Fibroblast of skin of right biceps (primary cell): ENCODE measurements around the gene MS4A15.
"Not testable (repeated sequence)": the region's sequence is repeated elsewhere in the genome, so short reads cannot be mapped to it uniquely, and the experiment has no call there.

Experiments
- DNase-seq: peaks from one replicate; pipeline ENCODE4 v3.0.0-alpha.2; 2013

MS4A15 gene

GRCh38 chr11:60757231-60757800, 649 bp downstream of the MS4A15 start:
- DNase-seq, result no peak

GRCh38 chr11:60758671-60759070, 2.0 kb downstream of the MS4A15 start:
- DNase-seq, result not testable (repeated sequence)

GRCh38 chr11:60759438-60760225, 3.0 kb downstream of the MS4A15 start:
- DNase-seq, result not testable (repeated sequence)

GRCh38 chr11:60761436-60762190, 4.9 kb downstream of the MS4A15 start:
- DNase-seq, result no peak

GRCh38 chr11:60762851-60763691, 6.4 kb downstream of the MS4A15 start:
- DNase-seq, result no peak

GRCh38 chr11:60763692-60764369, 7.2 kb downstream of the MS4A15 start:
- no peak for DNase-seq

GRCh38 chr11:60764879-60765278, 8.2 kb downstream of the MS4A15 start:
- DNase-seq, result no peak

GRCh38 chr11:60765355-60765754, 8.7 kb downstream of the MS4A15 start:
- no peak for DNase-seq

- DNase-seq, result no peak
These were observed 9.9 kb downstream of the MS4A15 start for GRCh38 chr11:60766547-60766946.

GRCh38 chr11:60767388-60767811, 10.7 kb downstream of the MS4A15 start:
- no peak for DNase-seq

- no peak for DNase-seq
These were observed 11.5 kb downstream of the MS4A15 start for GRCh38 chr11:60768202-60768601.

- DNase-seq, result no peak
These were observed 12.6 kb downstream of the MS4A15 start for GRCh38 chr11:60769273-60769672.

- DNase-seq, result no peak
These were observed 13.1 kb downstream of the MS4A15 start for GRCh38 chr11:60769811-60770210.

- no peak for DNase-seq
These were observed 14.5 kb downstream of the MS4A15 start for GRCh38 chr11:60771146-60771545.

GRCh38 chr11:60771879-60772525, 15.3 kb downstream of the MS4A15 start:
- no peak for DNase-seq

- DNase-seq, result no peak
These were observed 16.0 kb downstream of the MS4A15 start for GRCh38 chr11:60772666-60773065.

GRCh38 chr11:60774726-60775125, 18.1 kb downstream of the MS4A15 start:
- no peak for DNase-seq

GRCh38 chr11:60775420-60775961, 18.8 kb downstream of the MS4A15 start:
- peak; percentile 87 for DNase-seq

- DNase-seq, result no peak
These were observed 19.5 kb downstream of the MS4A15 start for GRCh38 chr11:60776167-60776566.

- DNase-seq, result no peak
These were observed 20.4 kb downstream of the MS4A15 start for GRCh38 chr11:60777106-60777505.

GRCh38 chr11:60777572-60777971, 20.9 kb downstream of the MS4A15 start:
- peak; percentile 89 for DNase-seq
